Adipocyte (in vitro differentiated cells): ENCODE measurements around the gene OR1M1.
"Not testable (repeated sequence)": the region's sequence is repeated elsewhere in the genome, so short reads cannot be mapped to it uniquely, and the experiment has no call there.

Experiments
- DNase-seq: peaks from one replicate; pipeline ENCODE4 v3.0.0-alpha.2; 2015; ENCODE audit warnings: low read depth
- H3K27me3 ChIP-seq: replicated peaks from 2 replicates; pipeline ENCODE4 v1.7.0; 2013; ENCODE audit warnings: mild to moderate bottlenecking, low read length, moderate library complexity; ENCODE audit not compliant: control insufficient read depth, insufficient read depth
- H3K36me3 ChIP-seq: 2 replicates; pipeline ENCODE4 v1.7.0; 2013; ENCODE audit warnings: low read length, mild to moderate bottlenecking, moderate library complexity; ENCODE audit not compliant: control insufficient read depth, insufficient read depth, severe bottlenecking
- H3K4me1 ChIP-seq: 2 replicates; pipeline ENCODE4 v1.7.0; 2013; ENCODE audit warnings: mild to moderate bottlenecking, low read length, moderate library complexity; ENCODE audit not compliant: control insufficient read depth, insufficient read depth
- H3K4me3 ChIP-seq: 2 replicates; pipeline ENCODE4 v1.7.0; 2013; ENCODE audit warnings: mild to moderate bottlenecking, low read length, moderate library complexity
- H3K9ac ChIP-seq: 2 replicates; pipeline ENCODE4 v1.7.0; 2013; ENCODE audit warnings: mild to moderate bottlenecking, low read length, moderate library complexity
- H3K9me3 ChIP-seq: 2 replicates; pipeline ENCODE4 v1.7.0; 2013; ENCODE audit warnings: mild to moderate bottlenecking, low read length, moderate library complexity; ENCODE audit not compliant: control insufficient read depth

The OR1M1 gene

DNA sequence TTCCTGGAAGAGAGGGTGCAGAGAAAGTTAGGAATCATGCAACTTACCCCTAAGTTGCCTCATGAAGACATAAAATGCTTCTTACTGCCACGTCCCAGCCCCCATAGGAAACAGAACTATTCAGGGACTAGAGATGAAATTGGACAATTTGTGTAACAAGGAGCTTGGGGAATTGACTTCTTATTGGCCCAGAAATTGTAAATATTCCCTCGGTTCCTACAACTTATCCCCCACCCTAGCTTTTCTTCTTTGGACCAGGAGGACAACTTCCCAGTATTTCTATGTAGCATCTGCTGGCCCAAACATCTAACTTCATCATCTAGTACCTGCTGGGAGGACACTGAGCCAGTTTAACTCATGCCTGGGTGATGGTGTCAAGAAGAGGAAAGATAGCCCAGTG lies at the start of gene OR1M1:
OR1M1 (plus strand) TSS at position 301 of the 400 bp plus-strand sequence. CDS start 6,184 bp downstream, outside the sequence.
- Histone ChIP-seq H3K36me3 (no peaks in the 10 kb centered on the region), H3K27me3 (no peaks in the 10 kb centered on the region), H3K4me1 (no peaks in the 10 kb centered on the region), H3K9ac (no peak within 1 kb of the TSS), H3K4me3 (no peak within 1 kb of the TSS), H3K9me3 (no peaks in the 10 kb centered on the region)
- DNase-seq: no peak

DNA sequence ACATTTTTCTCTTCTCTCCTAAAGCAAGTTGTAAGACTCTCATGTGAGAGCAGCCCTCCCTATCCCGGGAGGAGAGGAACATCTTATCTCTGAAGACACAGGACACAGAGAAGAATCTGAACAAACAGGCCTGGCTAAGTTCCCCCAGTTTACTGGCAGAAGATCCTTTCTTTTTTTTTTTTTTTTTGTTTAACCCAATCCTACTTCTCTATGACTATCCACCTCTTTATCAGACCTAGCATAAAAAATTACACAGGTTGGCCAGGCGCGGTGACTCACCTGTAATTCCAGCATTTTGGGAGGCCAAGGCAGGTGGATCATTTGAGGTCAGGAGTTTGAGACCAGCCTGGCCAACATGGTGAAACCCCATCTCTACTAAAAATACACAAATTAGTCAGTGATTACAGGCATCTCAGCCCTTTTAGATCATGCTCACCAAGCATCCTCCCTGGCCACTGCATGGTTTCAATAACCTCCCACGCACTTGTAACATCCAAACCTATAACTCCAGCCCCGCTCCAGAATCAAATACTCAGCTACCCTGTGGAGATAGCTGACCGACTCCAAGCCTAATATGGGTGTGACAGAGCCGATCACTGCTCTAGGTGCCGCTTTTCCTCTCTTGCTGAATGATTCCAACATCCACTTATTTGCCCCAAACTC lies 49.3 kb upstream of the OR1M1 start:
- no peaks in the 10 kb centered on the region for H3K36me3 ChIP-seq
- no peaks in the 10 kb centered on the region for H3K27me3 ChIP-seq
- no peak overlapping the region for H3K4me3 ChIP-seq
- no peak overlapping the region for H3K9ac ChIP-seq
- H3K4me1 ChIP-seq: no peaks in the 10 kb centered on the region
- DNase-seq: no peak
- no peaks in the 10 kb centered on the region for H3K9me3 ChIP-seq

GRCh38 chr19:9039728-9040127 lies 47.1 kb upstream of the OR1M1 start:
- no peaks in the 10 kb centered on the region for H3K4me1 ChIP-seq
- H3K27me3 ChIP-seq: no peaks in the 10 kb centered on the region
- no peak overlapping the region for H3K4me3 ChIP-seq
- no peaks in the 10 kb centered on the region for H3K9me3 ChIP-seq
- H3K36me3 ChIP-seq: no peaks in the 10 kb centered on the region
- no peak overlapping the region for H3K9ac ChIP-seq
- DNase-seq: no peak

DNA sequence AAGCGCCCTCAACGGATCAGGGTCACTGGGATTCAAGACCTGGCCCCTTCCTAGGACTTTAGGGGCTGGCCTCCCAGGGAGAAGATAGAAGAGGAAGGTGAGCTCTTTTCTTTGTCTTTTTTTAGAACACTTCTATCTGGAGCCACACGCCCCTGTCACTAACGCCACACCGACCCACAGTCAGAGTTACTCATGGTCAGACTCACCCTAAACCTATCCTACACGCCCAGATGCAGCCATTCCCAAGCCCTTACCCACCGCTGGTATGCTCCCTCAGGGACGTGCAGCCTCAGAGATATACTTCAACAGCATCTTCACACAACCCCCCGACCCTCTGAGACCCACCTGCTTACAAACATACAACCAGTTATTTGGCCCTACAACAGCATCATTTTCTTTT lies 46.7 kb upstream of the OR1M1 start:
- Histone ChIP-seq H3K9ac (no peak overlapping the region), H3K36me3 (no peaks in the 10 kb centered on the region), H3K27me3 (no peaks in the 10 kb centered on the region), H3K9me3 (no peaks in the 10 kb centered on the region), H3K4me3 (no peak overlapping the region), H3K4me1 (no peaks in the 10 kb centered on the region)
- DNase-seq: no peak

DNA sequence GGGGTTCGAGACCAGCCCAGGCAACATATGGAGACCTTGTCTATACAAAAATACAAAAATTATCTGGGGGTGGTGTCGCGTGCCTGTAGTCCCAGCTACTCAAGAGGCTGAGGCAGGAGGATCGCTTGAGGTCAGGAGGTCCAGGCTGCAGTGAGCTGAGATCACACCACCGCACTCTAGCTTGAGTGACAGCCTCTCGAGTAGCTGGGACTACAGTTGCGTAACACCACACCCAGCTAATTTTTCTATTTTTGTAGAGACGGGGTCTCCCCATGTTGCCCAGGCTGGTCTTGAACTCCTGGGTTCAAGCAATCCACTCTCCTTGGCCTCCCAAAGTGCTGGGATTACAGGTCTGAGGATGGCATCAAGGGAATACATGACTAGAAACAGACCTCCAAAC lies 45.8 kb upstream of the OR1M1 start:
- Histone ChIP-seq H3K9ac (no peak overlapping the region), H3K27me3 (no peaks in the 10 kb centered on the region), H3K4me3 (no peak overlapping the region), H3K4me1 (no peaks in the 10 kb centered on the region), H3K36me3 (no peaks in the 10 kb centered on the region), H3K9me3 (no peaks in the 10 kb centered on the region)
- no peak for DNase-seq

GRCh38 chr19:9043524-9043923 lies 43.3 kb upstream of the OR1M1 start:
- no peaks in the 10 kb centered on the region for H3K9me3 ChIP-seq

GRCh38 chr19:9044449-9044848 lies 42.4 kb upstream of the OR1M1 start:
- no peak overlapping the region for H3K9ac ChIP-seq
- no peaks in the 10 kb centered on the region for H3K9me3 ChIP-seq
- H3K4me3 ChIP-seq: no peak overlapping the region
- no peaks in the 10 kb centered on the region for H3K27me3 ChIP-seq
- H3K36me3 ChIP-seq: no peaks in the 10 kb centered on the region
- no peaks in the 10 kb centered on the region for H3K4me1 ChIP-seq
- DNase-seq: no peak

More at GRCh38 chr19:9043524-9043923, 43.3 kb upstream of the OR1M1 start:
- H3K4me3 ChIP-seq: no peak overlapping the region
- no peak overlapping the region for H3K9ac ChIP-seq
- no peaks in the 10 kb centered on the region for H3K4me1 ChIP-seq
- no peaks in the 10 kb centered on the region for H3K36me3 ChIP-seq
- no peak for DNase-seq
- no peaks in the 10 kb centered on the region for H3K27me3 ChIP-seq

DNA sequence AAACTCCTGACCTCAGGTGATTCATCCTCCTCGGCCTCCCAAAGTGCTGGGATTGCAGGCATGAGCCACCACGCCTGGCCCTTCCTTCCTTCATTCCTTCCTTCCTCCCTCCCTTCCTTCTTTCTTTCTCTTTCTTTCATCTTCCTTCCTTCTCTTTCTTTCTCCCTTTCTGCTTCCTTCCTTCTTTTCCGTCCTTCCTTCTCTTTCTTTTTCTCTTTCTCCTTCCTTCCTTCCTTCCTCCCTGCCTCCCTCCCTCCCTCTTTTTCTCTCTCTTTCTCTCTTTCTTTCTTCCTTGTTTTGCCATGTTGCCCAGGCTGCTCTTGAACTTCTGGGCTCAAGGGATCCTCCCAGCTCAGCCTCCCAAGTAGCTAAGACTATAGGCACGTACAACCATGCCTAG lies 40.2 kb upstream of the OR1M1 start:
- H3K27me3 ChIP-seq: no peaks in the 10 kb centered on the region
- DNase-seq: no peak
- no peak overlapping the region for H3K4me3 ChIP-seq
- no peaks in the 10 kb centered on the region for H3K9me3 ChIP-seq
- H3K36me3 ChIP-seq: no peaks in the 10 kb centered on the region
- no peak overlapping the region for H3K9ac ChIP-seq
- H3K4me1 ChIP-seq: no peaks in the 10 kb centered on the region

DNA sequence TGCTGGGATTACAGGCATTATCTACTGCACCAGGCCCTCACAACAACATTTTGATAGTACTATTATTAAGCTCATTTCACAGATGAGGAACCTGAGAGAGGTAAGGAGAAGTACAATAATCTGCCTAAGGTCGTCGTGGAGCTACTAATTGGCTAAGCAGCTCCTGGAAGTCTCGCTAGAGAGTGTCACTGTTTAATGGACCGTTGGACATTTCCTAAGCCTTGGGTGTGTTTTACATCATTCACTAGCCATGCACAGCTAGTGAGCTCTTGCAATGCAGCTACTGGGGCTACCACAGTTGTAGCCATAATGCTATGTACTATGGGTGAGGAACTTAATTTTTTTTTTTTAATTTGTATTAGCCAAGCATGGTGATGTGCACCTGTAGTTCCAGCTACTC lies 34.0 kb upstream of the OR1M1 start:
- no peaks in the 10 kb centered on the region for H3K27me3 ChIP-seq
- no peak overlapping the region for H3K9ac ChIP-seq
- H3K9me3 ChIP-seq: no peaks in the 10 kb centered on the region
- no peak overlapping the region for H3K4me3 ChIP-seq
- no peak for DNase-seq
- H3K36me3 ChIP-seq: no peaks in the 10 kb centered on the region
- H3K4me1 ChIP-seq: no peaks in the 10 kb centered on the region

GRCh38 chr19:9053674-9054073 lies 33.2 kb upstream of the OR1M1 start:
- not testable (repeated sequence) for H3K9ac ChIP-seq, H3K27me3 ChIP-seq, H3K9me3 ChIP-seq

DNA sequence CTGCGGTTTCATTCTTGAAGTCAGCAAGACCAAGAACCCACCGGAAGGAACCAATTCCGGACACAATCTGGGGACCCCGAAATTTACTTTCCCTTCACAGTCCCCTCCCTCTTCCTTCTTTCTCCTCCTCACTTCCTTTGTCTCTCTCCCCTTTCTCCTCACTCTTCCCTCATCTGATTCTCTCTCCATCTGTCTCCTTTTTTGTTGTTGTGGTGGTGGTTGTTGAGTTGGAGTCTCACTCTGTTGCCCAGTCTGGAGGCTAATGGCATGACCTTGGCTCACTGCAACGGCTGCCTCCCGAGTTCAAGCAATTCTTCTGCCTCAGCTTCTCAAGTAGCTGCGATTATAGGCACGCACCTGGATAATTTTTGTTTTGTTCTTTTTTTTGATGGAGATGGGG lies 32.7 kb upstream of the OR1M1 start:
- Histone ChIP-seq H3K36me3 (no peaks in the 10 kb centered on the region), H3K9ac (no peak overlapping the region), H3K9me3 (no peaks in the 10 kb centered on the region), H3K4me3 (no peak overlapping the region), H3K27me3 (no peaks in the 10 kb centered on the region), H3K4me1 (no peaks in the 10 kb centered on the region)
- DNase-seq: no peak

More at GRCh38 chr19:9053674-9054073, 33.2 kb upstream of the OR1M1 start:
- H3K4me3 ChIP-seq, H3K4me1 ChIP-seq, H3K36me3 ChIP-seq, DNase-seq: not testable (repeated sequence)

DNA sequence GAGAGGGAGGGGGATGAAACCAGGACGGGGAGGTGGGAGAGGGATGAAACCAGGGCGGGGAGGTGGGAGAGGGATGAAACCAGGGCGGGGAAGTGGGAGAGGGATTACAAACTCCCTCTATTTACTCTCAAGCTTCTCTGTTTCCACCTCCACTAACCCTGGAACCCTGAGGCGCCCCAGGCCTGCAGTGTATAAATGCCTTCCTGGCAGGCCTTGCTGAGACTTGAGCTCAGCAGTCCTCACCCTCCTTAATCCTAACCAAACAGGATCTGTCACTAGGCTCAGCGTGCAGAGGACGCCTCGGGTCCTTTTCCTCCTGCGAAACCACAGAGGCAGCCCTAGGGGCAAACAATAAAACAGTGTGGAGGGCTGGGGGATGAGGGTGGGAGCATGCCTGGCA lies 32.1 kb upstream of the OR1M1 start:
- Histone ChIP-seq H3K4me1 (no peaks in the 10 kb centered on the region), H3K9me3 (no peaks in the 10 kb centered on the region), H3K9ac (no peak overlapping the region), H3K4me3 (no peak overlapping the region), H3K36me3 (no peaks in the 10 kb centered on the region), H3K27me3 (no peaks in the 10 kb centered on the region)
- DNase-seq: no peak
